ENCODE results near the gene SLC16A9.

SLC16A9 gene

DNA sequence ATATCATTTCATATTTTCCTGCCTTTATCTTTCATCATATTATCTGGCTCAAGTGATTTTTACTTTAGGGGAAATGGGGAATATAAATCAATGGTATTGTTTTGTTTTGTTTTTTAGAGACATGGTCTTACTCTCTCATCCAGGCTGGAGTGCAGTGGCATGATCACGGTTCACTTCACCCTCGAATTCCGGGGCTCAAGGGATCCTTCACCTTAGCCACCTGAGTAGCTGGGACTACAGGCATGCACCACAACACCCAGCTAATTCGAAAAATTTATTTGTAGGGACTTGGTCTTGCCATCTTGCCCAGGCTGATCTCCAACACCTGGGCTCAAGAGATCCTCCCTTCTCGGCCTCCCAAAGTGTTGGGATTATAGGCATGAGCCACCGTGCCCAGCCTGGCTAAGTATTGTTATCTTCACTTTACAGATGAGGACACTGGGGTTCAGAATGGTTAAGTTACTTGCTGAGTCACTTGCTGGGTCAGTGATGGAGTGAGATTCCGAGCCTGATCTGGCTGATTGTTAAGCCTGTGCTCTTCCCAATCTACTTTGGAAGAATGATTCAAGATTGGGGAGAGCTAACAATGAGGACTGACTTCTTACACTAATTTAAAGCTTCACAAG is 3.7 kb upstream of the SLC16A9 start:
- DNase-seq, result no peak

DNA sequence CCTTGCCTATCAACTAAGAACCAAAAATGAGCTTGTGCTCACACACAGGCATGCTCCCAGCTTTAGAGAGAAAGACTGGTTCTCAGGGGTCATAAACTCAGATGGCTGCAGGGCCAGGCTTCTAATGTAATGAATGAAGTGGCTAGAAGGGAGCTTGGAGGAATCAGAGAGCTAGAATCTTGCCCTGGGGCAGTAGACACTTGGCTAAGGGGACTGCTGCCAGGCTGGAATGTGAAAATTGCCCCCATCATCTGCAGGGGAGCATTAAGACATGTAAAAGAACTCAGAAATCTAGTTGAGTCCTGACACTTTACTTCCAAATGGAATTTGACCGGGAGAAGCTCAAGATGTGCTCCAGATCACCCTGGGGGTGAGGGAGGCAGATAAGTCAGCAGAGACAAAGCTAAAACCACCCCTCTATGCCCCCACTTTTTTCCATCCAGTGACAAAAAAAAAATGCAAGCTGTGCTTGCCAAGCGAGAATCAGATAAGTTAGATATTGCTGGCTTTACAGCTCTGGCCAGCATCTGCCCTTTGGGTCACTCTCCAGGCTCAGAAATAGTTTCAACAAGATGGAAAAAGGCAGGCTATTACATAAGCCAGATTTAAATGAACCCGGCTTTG is 2.3 kb upstream of the SLC16A9 start:
- no peak for DNase-seq

DNA sequence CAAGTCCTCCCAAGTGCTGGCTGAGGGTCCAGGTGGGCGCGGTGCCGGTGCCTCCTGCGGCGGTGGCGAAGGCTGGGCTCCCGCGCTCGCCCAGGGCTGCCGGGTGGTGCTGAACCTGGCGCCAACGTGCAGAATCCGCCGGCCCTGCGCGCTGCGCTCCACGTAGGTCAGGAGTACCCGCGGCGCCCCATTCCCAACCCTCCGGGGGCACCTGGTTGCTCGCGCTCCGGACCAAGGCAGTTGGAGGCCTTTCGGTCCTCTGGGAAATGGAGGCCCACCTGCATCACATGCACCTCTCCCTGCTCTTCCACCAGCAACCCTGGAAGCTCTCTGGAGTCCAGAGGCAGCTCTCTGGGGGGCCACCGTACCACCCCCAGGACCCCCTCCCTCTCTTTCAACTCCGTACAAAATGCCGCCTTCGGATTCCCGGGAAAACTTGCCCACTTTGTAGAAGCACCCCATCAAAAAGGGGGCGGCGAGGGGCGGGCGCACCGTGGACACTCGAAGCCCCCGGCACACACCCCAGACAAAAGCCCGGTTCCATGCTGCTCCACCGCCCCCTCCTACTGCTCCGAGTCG is 745 bp downstream of the SLC16A9 start:
- peak; percentile 30 for DNase-seq

DNA sequence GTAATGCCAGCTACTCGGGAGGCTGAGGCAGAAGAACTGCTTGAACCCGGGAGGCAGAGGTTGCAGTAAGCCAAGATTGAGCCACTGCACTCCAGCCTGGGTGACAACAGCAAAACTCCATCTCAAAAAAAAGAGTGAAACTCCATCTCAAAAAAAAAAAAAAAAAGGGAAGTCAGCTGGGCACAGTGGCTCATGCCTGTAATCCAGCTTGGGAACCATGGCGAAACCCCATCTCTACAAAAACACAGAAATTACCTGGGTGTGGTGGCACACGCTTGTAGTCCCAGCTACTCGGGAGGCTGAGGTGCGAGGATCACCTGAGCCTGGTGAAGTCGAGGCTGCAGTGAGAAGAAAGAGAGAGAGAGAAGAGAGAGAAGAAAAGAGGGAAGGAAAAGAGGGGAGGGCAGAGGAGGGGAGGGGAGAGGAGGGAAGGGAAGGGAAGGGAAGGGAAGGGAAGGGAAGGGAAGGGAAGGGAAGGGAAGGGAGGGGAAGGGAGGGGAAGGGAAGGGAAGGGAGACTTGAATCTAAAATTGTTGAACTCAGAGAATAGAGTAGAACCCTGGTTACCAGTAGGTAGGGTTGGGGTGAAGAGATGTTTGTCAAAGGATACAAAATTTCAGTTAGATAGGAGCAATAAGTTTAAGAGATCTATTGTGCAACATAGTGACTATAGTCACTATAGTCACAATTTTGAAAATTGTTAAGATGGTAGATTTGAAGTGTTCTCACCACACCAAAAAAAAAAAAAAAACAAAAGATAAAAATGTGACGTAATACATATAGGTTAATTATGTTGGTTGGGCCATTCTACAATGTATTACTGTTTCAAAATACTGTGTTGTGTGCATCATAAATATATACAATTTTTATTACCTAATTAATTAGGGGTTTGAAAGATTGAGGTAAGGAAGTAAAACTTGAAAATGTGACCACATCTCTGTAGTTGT is 2.5 kb downstream of the SLC16A9 start:
- DNase-seq, result no peak

DNA sequence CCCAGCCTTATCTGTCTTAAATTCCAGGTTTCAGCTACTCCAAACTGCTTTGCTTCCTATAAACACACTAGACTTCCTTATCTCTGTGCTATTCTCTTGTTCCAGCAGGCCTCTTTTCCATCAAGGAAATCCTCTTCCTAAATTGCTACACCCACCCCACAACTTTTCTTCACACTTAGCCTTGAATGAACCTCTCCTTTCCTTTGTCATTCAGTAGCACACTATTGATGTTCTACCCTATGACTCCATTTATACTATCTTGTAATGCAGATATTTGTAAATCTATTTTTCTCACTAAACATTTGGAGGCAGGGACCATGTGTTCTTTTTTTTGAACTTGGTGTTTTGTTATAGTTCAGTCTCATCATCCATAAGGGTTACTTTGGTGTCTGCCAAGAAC is 3.7 kb downstream of the SLC16A9 start:
- no peak for DNase-seq

DNA sequence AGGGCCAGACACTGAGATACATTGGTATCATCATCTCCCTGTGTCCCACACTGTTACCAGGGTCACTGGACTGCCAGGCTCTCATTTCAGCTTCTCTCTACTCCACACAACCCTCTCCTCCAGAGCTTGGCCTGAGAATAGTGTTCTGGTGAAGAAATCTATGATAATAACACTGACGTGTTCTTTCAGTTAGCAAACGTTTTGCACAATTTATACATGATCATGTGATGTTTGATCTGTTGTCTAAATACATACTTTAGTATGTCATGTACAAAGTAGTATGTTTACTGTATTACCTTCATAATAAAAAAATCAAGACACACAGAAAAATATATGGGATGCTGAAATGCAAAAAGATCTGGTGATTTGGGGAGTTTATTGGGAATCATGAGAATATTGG is 5.0 kb downstream of the SLC16A9 start:
- no peak for DNase-seq

DNA sequence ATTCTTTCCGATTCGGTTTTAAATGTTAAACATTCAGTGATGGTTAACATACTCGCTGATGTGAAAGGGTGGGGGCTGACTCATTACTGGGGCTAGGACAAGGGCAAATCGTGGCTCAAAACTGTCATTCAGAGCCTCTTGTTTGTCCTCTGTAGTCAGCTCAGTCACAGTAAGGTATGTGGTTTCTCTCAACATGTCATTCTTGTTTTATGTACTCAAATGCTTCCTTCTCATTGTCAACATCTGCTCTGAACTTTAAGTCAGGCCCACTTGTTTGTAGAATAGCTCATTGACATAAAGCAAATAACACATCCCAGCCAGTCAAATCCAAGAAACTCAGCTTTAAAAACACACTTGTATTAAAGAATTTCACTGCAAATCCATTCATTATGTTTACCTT is 7.3 kb downstream of the SLC16A9 start:
- DNase-seq, result no peak

DNA sequence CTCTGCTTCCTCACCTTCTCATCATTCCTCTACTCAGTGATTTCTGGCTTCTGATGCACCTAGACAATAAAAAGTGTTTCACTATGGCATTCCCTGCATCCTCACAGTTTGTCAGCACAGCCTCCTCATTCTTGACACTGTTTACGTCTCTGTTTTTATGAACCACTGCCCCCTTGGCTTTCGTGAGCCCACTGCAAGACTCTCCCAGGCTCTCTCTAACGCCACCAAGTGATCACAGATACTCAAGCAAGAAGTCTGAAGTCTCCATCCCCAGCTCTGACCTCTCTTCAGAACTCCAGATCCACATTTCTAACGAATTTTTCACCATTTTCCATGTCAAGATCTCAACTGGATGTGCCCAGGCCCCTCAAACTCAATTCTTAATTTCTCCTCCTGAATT is 8.9 kb downstream of the SLC16A9 start:
- no peak for DNase-seq

DNA sequence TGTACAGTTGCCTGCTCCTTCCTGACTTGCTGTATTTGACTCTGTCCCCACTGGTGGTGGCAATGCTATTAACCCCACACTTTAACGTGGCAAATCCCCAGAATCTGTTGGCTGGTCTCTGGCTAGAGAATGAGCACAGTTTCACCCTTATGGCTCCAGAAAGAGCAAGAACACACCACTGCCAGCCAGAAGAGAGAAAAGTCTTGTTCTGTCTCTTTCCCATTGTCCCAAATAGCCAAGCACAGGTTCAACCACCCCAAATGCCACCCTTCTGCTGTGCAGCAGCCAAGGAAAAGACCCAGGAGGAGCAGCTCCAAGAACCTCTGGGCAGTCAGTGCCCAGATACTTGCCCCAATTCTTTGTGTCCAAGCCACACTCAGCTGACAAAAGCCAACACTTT is 11.3 kb downstream of the SLC16A9 start:
- no peak for DNase-seq

DNA sequence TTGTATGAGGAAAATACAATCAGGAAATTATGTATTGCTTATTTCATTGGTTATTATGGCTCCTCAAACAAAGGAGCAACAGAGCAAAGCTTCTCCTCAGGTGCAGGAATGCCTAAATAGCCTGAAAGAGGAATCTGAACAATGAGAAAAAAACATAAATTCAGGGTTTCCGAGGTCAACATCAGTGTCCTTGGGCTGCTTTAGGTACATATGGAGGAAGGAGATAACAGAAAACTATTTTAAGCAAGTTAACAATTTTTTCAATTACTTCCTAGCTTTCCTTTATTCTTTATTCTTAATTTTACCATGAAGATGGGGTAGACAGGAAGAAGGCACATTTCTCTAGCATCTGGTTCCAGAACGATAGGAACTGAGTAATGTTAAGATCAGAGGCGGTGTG is 14.0 kb downstream of the SLC16A9 start:
- DNase-seq, result no peak

DNA sequence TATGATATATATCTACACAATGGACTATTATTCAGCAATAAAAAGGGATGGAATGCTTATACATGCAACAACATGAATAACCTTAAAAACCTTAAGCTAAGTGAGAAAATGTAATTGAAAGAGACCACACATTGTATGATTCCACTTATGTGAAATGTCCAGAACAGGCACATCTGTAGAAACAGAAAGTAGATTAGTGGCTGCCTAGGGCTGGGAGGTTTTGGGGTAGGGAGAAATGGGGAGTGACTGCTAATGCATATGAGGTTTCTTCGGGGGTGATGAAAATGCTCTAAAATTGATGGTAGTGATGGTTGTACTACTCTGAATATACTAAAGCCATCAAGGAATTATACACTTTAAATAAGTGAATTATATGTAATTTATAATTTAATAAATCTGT is 14.7 kb downstream of the SLC16A9 start:
- no peak for DNase-seq

DNA sequence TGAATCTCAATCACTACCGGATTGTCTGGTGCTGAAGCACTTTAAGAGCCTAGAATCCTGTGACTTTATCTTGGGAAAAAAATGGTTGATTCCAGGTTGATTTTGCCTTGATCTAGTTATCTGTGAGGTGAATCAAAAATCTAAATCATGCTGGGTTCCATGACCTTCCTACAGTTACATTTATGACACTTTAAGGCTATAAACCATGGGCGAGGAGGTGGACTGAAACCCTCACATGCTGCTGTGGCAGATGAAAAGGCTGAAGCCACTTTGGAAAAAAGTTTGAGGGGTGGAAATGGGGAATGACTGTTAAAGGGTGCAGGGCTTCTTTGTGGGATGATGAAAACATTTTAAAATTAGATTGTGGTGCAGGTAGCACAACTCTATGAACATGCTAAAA is 17.5 kb downstream of the SLC16A9 start:
- DNase-seq, result no peak

DNA sequence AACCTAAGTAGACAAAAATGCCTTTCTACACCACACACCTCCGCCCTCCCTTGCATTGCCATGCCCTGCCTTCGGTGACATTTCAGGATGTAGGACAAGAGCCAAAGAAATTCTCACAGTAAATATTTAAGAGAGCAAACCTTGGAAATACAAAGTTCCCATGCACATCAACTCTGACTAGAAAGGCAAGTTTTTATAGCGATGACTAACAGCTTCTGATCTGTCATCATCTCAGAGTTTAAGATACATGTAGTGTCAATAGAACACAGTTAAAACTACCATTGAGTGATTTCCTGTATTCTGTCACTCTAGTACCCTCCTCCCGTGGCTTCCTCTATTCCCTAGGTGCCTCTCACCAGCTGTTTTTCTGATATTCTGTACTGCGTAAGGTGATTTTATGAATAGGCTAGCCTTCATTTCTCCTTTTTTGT is 20.7 kb downstream of the SLC16A9 start:
- DNase-seq, result no peak

DNA sequence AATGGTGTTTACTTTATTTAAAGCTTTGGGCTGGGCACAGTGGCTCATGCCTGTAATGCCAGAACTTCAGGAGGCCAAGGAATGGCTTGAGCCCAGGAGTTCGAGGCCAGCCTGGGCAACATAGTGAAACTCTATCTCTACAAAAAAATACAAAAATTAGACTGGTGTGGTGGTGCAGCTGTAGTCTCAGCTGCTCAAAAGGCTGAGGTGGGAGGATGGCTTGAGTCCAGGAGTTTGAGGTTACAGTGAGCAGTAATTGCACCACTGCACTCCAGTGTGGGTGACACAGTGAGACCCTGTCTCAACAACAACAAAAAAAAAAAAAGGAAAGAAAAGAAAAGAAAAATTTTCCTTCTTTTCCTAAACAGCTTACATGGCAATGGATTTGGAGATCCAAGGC is 22.0 kb downstream of the SLC16A9 start:
- DNase-seq, result no peak

DNA sequence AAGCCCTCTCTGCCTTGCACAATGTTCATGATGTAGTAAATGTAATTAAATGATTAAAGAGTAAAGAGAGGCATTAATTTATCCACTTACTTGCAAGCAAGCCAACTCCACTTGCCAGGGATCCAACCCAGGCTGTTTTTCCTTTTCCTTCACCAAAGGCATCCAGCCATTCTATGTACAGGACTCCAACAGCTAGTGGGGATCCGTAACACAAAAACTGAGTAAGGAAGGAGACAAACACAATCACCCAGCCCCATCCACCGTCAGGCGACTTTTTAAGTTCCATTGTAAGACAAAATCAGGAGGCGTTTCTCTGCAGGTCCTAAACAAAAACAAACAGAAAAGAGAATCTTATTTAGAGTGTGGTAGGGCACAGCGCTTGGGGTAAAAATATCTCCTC is 25.6 kb downstream of the SLC16A9 start:
- no peak for DNase-seq

DNA sequence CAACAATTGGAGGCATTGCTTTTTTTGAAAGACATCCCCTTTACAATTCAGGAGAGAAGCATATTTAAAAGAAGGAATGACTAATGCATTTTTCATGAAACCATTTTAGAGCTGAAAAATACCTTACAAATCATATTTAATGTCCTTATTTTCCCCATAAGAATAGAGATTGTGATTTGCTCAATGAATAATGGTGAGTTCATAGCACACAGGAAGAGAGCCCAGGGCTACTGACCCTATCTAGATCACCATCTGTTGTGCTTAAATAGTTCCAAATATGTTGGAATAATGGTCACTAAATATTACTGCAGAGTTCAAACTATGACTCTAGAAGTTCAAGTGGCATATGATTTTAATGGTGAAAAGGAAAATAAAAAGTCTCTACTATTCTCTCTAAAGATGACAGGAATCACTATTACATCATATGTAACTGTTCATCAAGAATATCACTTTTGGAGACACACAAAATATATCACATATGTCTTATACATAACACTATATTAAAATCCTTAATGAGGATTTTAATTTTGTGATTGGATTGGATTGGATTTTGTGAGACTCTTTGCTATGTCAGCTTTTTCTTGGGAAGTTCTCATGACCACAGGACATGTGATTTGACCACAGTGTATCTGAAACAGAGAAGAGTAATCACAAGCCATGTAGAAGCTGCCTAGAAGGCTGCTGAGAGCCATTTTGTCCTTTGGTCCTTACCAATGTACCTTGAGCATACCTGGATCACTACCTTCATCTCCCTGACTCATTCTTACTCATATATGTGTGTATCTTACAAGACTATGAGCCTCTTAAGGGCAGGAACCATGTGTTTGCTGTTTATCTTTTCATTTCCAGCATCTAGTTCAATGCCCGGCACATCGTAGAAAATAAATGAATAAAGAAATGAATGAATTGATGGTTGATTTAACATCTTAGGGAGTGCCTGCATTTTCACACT is 26.4 kb downstream of the SLC16A9 start:
- no peak for DNase-seq

DNA sequence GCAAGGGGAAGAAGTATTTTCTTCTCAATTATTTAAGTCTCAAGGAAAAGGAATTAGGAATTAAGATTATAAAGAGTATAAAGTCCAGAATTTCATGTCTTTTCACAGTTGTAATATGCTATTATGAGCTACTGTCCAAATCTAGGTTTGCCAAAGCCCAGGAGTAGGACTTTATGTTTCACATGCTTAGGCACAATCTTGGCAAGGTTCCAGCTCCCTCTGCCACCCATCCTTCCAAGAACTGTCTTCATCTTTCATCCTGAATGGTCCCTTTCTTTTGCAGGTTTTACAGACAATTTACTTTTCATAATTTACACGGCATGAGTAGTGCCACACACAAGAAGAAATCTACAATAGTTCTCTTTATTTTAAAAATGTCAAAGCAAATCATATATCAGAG is 29.5 kb downstream of the SLC16A9 start:
- no peak for DNase-seq

DNA sequence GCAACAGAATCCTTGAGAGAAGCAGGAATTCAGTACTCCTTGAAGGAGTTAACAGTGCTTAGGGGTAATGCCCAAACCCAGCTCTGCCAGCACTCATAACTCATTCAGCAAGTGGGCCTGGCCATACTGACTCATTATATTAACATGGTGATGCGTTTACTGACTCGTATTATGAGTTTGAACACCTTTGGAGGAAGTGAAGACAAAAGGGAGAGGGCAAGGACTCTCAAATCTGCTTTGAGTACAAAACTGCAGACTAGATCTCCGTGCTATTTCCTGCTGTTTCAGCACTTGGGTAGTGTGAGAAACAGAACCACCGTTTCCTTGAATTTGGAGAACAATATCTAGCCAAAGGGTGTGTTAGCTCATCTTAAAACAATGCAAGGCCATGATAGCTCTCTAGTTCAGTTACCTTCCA is 30.8 kb downstream of the SLC16A9 start:
- DNase-seq, result no peak

DNA sequence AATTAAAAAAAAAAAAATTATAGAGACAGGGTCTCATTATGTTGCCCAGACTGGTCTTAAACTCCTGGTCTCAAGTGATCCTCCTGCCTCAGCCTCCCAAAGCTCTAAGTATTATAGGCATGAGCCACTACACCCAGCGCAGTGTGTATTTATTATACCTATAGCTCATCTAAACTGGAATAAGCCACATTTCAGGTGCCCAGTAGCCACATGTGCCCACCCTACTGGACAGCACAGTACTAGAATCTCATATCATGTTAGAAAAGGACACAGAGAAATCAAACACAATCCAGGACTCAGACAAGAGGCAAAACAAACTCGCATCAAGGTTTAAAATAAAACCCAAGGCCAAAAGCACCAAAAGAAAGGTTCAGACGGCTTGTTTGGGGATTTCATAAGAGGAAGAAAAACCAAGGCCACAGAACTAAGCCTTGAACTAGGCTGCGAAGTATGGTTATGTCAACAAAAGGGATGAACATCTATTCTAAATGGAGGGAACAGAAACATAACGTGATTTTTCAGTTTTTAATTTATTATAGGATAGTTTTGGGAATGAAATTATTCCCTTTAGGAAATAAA is 32.3 kb downstream of the SLC16A9 start:
- DNase-seq, result no peak

DNA sequence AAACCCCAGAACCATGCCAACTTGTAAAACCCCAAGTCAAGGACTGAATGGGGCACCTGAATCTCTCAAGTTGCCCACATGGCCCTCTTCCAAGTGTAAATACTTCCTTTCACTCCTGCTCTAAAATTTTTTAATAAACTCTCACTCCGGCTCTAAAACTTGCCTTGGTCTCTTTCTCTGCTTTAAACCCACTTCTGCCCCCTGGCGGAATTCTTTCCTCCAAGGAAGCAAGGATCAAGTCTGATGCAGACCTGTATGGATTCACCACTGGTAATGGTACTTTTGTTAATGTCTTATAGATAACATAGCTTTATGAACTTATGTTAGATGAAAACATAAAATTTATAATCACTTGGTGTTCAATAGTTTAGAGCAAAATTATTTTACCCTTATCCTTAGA is 33.8 kb downstream of the SLC16A9 start:
- DNase-seq, result no peak

DNA sequence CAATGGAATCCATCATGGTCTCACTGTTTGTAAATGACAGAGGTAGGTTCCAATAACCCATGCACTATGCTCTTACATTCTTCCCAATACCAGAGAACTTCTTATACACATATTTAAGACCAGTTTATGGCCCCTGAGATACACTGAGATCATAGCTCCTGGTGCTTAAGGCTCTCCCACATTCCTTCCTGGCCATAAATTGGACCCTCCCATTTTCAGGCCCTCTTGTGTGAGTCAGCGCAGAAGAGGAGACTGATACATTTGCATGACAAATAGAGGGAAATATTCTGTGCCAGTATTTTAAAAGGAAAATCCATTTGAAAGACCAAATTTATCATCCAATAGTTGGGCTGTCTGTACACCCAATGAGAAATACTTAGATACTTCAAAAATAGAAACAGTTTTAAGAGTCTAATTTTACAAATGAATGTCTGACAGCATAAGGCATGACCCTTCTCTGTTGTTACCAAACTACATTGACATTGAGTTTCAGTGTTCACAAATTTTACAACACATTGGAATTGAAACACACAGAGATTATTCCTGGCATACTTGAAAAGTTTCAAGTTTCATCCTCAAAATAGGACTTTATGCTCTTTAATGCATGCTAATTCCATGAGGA is 35.3 kb downstream of the SLC16A9 start:
- no peak for DNase-seq

All from COR-L47 (cell line).